ENCODE data around the gene ADAMTS18. TPM values are rescaled to one million over a fixed set of nuclear protein-coding genes. Genes with fewer than 3 reads are reported as not detected.
A peak's percentile ranks its signal among the peaks of the same experiment; 100 is the strongest.

The ADAMTS18 gene
- total and polyA plus RNA-seq, 2 experiments from 2014 or later = 2.7 to 5.5 TPM

- Histone ChIP-seq H3K27ac (no peak overlapping the region), H3K9me2 (replicated peaks; ENCODE audit: insufficient read depth) (no peaks in the 10 kb centered on the region), H2AFZ (no peak overlapping the region), H4K20me1 (ENCODE audit: insufficient read depth, poor library complexity, severe bottlenecking) (no peaks in the 10 kb centered on the region), H3K36me3 (replicated peaks; ENCODE audit: insufficient read depth, low read depth) (no peaks in the 10 kb centered on the region), H3K9me3 (ENCODE audit: low read depth) (no peaks in the 10 kb centered on the region), H3K4me3 (no peak overlapping the region), H3K4me2 (peak overlapping the region; percentile 85), H3K4me1 (ENCODE audit: insufficient read depth) (no peaks in the 10 kb centered on the region), H3K27me3 (peaks cover 75% of the 10 kb centered on the region), H3K79me2 (no peaks in the 10 kb centered on the region)
- TF ChIP-seq CTCF (IDR thresholded peaks at IDR 0.05; ENCODE audit: poor library complexity) = no peak
- peak; percentile 52 for TF ChIP-seq EZH2 (IDR thresholded peaks at IDR 0.05; ENCODE audit: borderline replicate concordance)
- no peak for DNase-seq (ENCODE audit: low spot score)
- WGBS (ENCODE audit: low lambda C conversion rate, missing lambda C conversion rate) = 7% methylated on average over 17 of the region's 20 CpGs
These were observed 512 bp upstream of the ADAMTS18 start for GRCh38 chr16:77435272-77435820.

GRCh38 chr16:77434022-77434529 lies 758 bp downstream of the ADAMTS18 start:
- Histone ChIP-seq H3K4me2 (peak overlapping the region; percentile 85), H3K27me3 (peaks cover 70% of the 10 kb centered on the region), H3K79me2 (no peaks in the 10 kb centered on the region), H3K9me3 (ENCODE audit: low read depth) (no peaks in the 10 kb centered on the region), H3K4me3 (peak overlapping the region; percentile 20), H3K27ac (no peak overlapping the region), H3K9me2 (replicated peaks; ENCODE audit: insufficient read depth) (no peaks in the 10 kb centered on the region), H3K4me1 (ENCODE audit: insufficient read depth) (no peaks in the 10 kb centered on the region), H2AFZ (no peak overlapping the region), H3K36me3 (replicated peaks; ENCODE audit: insufficient read depth, low read depth) (no peaks in the 10 kb centered on the region), H4K20me1 (ENCODE audit: insufficient read depth, poor library complexity, severe bottlenecking) (no peaks in the 10 kb centered on the region)
- TF ChIP-seq EZH2phosphoT487 (IDR thresholded peaks at IDR 0.05; ENCODE audit: low read depth, severe bottlenecking, unreplicated experiment) (no peak), CTCF (IDR thresholded peaks at IDR 0.05; ENCODE audit: poor library complexity) (no peak), EZH2 (IDR thresholded peaks at IDR 0.05; ENCODE audit: borderline replicate concordance) (no peak)
- 4% methylated on average over 17 of the region's 17 CpGs for WGBS (ENCODE audit: low lambda C conversion rate, missing lambda C conversion rate)
- no peak for DNase-seq (ENCODE audit: low spot score)

GRCh38 chr16:77433146-77433545 lies 1.7 kb downstream of the ADAMTS18 start:
- Histone ChIP-seq H3K4me1 (ENCODE audit: insufficient read depth) (no peaks in the 10 kb centered on the region), H3K9me3 (ENCODE audit: low read depth) (no peaks in the 10 kb centered on the region), H3K27ac (no peak overlapping the region), H3K79me2 (no peaks in the 10 kb centered on the region), H3K4me2 (no peak overlapping the region), H3K36me3 (replicated peaks; ENCODE audit: insufficient read depth, low read depth) (no peaks in the 10 kb centered on the region), H4K20me1 (ENCODE audit: insufficient read depth, poor library complexity, severe bottlenecking) (no peaks in the 10 kb centered on the region), H3K27me3 (peaks cover 70% of the 10 kb centered on the region), H3K9me2 (replicated peaks; ENCODE audit: insufficient read depth) (no peaks in the 10 kb centered on the region), H3K4me3 (no peak overlapping the region), H2AFZ (no peak overlapping the region)
- whole genome bisulfite sequencing (ENCODE audit: low lambda C conversion rate, missing lambda C conversion rate) = 49% methylated on average over 6 of the region's 6 CpGs
- no peak for DNase-seq (ENCODE audit: low spot score)
- TF ChIP-seq EZH2phosphoT487 (IDR thresholded peaks at IDR 0.05; ENCODE audit: low read depth, severe bottlenecking, unreplicated experiment) (no peak), EZH2 (IDR thresholded peaks at IDR 0.05; ENCODE audit: borderline replicate concordance) (no peak), CTCF (IDR thresholded peaks at IDR 0.05; ENCODE audit: poor library complexity) (no peak)

Data from hepatocyte (in vitro differentiated cells).